ENCODE results near the gene EEFSEC.

- TF ChIP-seq CTCF (optimal IDR thresholded peaks at IDR 0.05 in 1 of 3, IDR thresholded peaks at IDR 0.05 in 1 of 3, conservative IDR thresholded peaks at IDR 0.05 in 1 of 3; ENCODE audit: extremely low read depth in 1 of 3, insufficient read depth in 2 of 3, low read length in 3 of 3): no peak
- no peak for TF ChIP-seq EZH2 (IDR thresholded peaks at IDR 0.05; ENCODE audit: low read length)
Observed at GRCh38 chr3:128277378-128278069, 124.2 kb downstream of the EEFSEC start.
